Measurements from ENCODE around the gene CFAP61.

GRCh38 chr20:20139403-20139802 is 87.1 kb downstream of the CFAP61 start:
- TF ChIP-seq CTCF (IDR thresholded peaks at IDR 0.05) (no peak), POLR2AphosphoS5 (IDR thresholded peaks at IDR 0.05) (no peak), EP300 (IDR thresholded peaks at IDR 0.05) (no peak), POLR2A (IDR thresholded peaks at IDR 0.05) (no peak)
